Liver (tissue), 9 donors: ENCODE results near the gene CLCN2. TPM values are rescaled to one million over a fixed set of nuclear protein-coding genes. Genes with fewer than 3 reads are reported as not detected.

Experiments
- DNase-seq: peaks from one replicate; pipeline ENCODE4 v3.0.0-alpha.2; 2017; ENCODE audit warnings: low spot score
- H3K27ac ChIP-seq, 2 donors: one replicate each; pipeline ENCODE4 v1.7.0; 2013; ENCODE audit warnings: inconsistent platforms in 2 of 2, low read length in 2 of 2, control low read depth in 1 of 2, low read depth in 1 of 2, mild to moderate bottlenecking in 1 of 2
- H3K27me3 ChIP-seq, 4 donors: one replicate each; pipeline versions ENCODE4 v1.6.1 to v1.7.0; 2013; ENCODE audit warnings: low read length in 3 of 4, inconsistent platforms in 1 of 4, mild to moderate bottlenecking in 1 of 4, moderate library complexity in 1 of 4; ENCODE audit not compliant: control insufficient read depth in 4 of 4, insufficient read depth in 4 of 4
- H3K36me3 ChIP-seq, 4 donors: one replicate each; pipeline versions ENCODE4 v1.6.1 to v1.7.0; 2013; ENCODE audit warnings: low read length in 3 of 4, mild to moderate bottlenecking in 3 of 4, low read depth in 1 of 4, moderate library complexity in 1 of 4; ENCODE audit not compliant: control insufficient read depth in 4 of 4, insufficient read depth in 3 of 4
- H3K4me1 ChIP-seq, 4 donors: one replicate each; pipeline versions ENCODE4 v1.6.1 to v1.7.0; 2013; ENCODE audit warnings: low read length in 3 of 4, mild to moderate bottlenecking in 3 of 4, moderate library complexity in 1 of 4; ENCODE audit not compliant: control insufficient read depth in 4 of 4, insufficient read depth in 4 of 4
- H3K4me3 ChIP-seq, 3 donors: one replicate each; pipeline versions ENCODE4 v1.6.1 to v1.7.0; 2013; ENCODE audit warnings: low read length in 3 of 3, control low read depth in 1 of 3, low read depth in 1 of 3, mild to moderate bottlenecking in 1 of 3
- H3K9ac ChIP-seq, 2 donors: one replicate each; pipeline ENCODE4 v1.7.0; 2013; ENCODE audit warnings: low read length in 2 of 2, mild to moderate bottlenecking in 2 of 2, moderate library complexity in 2 of 2, control low read depth in 1 of 2, low read depth in 1 of 2
- H3K9me3 ChIP-seq, 4 donors: one replicate each; pipeline versions ENCODE4 v1.6.1 to v1.7.0; 2013; ENCODE audit warnings: low read length in 3 of 4; ENCODE audit not compliant: control insufficient read depth in 4 of 4
- EGR1 ChIP-seq, 2 donors: IDR thresholded peaks; 2 replicates each; pipeline ENCODE4 v1.6.1; 2016 to 2018; ENCODE audit warnings: antibody characterized with exemption in 2 of 2, low read depth in 2 of 2
- FOXA1 ChIP-seq: IDR thresholded peaks from 2 replicates; pipeline ENCODE4 v1.6.1; 2016; ENCODE audit warnings: antibody characterized with exemption
- FOXA2 ChIP-seq: IDR thresholded peaks from 2 replicates; pipeline ENCODE4 v1.6.1; 2016; ENCODE audit warnings: antibody characterized with exemption
- HNF4G ChIP-seq: IDR thresholded peaks from 2 replicates; pipeline ENCODE4 v1.6.1; 2016; ENCODE audit warnings: antibody characterized with exemption
- JUND ChIP-seq, 2 donors: IDR thresholded peaks; 2 replicates each; pipeline ENCODE4 v1.6.1; 2016; ENCODE audit warnings: antibody characterized with exemption in 2 of 2
- NR2F2 ChIP-seq: IDR thresholded peaks from 2 replicates; pipeline ENCODE4 v1.6.1; 2016; ENCODE audit warnings: antibody characterized with exemption
- RAD21 ChIP-seq, 2 donors: IDR thresholded peaks; 2 replicates each; pipeline ENCODE4 v1.6.1; 2016; ENCODE audit warnings: antibody characterized with exemption in 2 of 2, mild to moderate bottlenecking in 2 of 2
- RXRA ChIP-seq, 2 donors: IDR thresholded peaks; 2 replicates each; pipeline ENCODE4 v1.6.1; 2017 to 2018; ENCODE audit warnings: antibody characterized with exemption in 2 of 2, mild to moderate bottlenecking in 1 of 2
- SP1 ChIP-seq: IDR thresholded peaks from 2 replicates; pipeline ENCODE4 v1.6.1; 2018; ENCODE audit warnings: antibody characterized with exemption, mild to moderate bottlenecking
- YY1 ChIP-seq: IDR thresholded peaks from 2 replicates; pipeline ENCODE4 v1.6.1; 2016; ENCODE audit warnings: antibody characterized with exemption, mild to moderate bottlenecking
- WGBS: extraction: QIAGEN DNeasy Blood & Tissue Kit; methylation state at CpG from one replicate; pipeline ENCODE4 v1.1.7; 2013; 5-methylcytosine and 5-hydroxymethylcytosine counted together
- polyA plus RNA-seq, 2 donors: library from polyadenylated mRNA; stranded (reverse) in 1 of 2; unstranded in 1 of 2; fragments of 200-250 nt in 1 of 2; fragments of >200 nt in 1 of 2; fragmentation: Nextera tagmentation in 1 of 2; extraction: Ambion mirVana in 1 of 2; gene quantifications; one replicate each; pipeline versions ENCODE4 v1.2.1 to v1.2.3, GENCODE V29; 2013 to 2015
- total RNA-seq, 2 donors: library from RNA; depleted of rRNA; stranded (reverse); fragments of >200 nt; gene quantifications; one replicate each; pipeline ENCODE4 v1.2.3, GENCODE V29; 2014
- TF ChIP-seq, protein P1 (sequence below): IDR thresholded peaks from 2 replicates; pipeline ENCODE4 v1.6.1; 2016; ENCODE audit warnings: antibody characterized with exemption, mild to moderate bottlenecking
- TF ChIP-seq, protein P2 (sequence below): IDR thresholded peaks from 2 replicates; pipeline ENCODE4 v1.6.1; 2016; ENCODE audit warnings: antibody characterized with exemption
- donor health status: healthy.
- donor health status: healthy.
- donor health status: healthy.
- donor health status: healthy.
- donor health status: healthy.

CLCN2 gene
- total and polyA plus RNA-seq, 4 donors: 1.1 to 3.9 (median 2.6) TPM

DNA sequence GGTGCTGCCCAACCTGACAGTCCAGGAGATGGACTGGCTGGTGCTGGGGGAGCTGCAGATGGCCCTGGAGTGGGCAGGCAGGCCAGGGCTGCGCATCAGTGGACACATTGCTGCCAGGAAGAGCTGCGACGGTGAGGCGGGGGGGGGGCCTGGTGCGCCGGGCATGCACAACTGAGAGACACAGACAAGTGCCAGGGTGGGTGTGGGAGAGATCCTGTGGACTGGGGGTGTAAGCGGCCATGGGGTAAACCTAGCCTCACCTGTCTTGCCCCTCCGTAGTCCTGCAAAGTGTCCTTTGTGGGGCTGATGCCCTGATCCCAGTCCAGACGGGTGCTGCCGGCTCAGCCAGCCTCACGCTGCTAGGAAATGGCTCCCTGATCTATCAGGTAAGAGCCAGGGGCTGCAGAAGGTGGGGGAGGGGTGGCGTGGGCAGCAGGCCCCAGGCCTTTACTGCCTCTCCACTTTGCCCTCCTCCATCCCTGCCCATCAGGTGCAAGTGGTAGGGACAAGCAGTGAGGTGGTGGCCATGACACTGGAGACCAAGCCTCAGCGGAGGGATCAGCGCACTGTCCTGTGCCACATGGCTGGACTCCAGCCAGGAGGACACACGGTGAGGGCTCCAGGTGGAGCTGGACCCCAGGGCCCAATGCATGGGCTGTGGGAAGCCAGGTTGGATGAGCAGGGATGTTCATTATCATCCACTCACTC, 21.8 kb upstream of the CLCN2 start:
- DNase-seq: no peak
- Histone ChIP-seq H3K4me1 (peaks cover 3 to 17% (median 10%) of the 10 kb centered on the region in 4 donors), H3K27ac (no peak overlapping the region), H3K4me3 (no peak overlapping the region), H3K27me3 (no peaks in the 10 kb centered on the region), H3K9me3 (no peaks in the 10 kb centered on the region), H3K9ac (no peak overlapping the region), H3K36me3 (peaks cover 8 to 42% (median 19%) of the 10 kb centered on the region in 4 donors)
- 93% methylated on average over 15 of the region's 15 CpGs for WGBS
- TF ChIP-seq, protein P1, sequence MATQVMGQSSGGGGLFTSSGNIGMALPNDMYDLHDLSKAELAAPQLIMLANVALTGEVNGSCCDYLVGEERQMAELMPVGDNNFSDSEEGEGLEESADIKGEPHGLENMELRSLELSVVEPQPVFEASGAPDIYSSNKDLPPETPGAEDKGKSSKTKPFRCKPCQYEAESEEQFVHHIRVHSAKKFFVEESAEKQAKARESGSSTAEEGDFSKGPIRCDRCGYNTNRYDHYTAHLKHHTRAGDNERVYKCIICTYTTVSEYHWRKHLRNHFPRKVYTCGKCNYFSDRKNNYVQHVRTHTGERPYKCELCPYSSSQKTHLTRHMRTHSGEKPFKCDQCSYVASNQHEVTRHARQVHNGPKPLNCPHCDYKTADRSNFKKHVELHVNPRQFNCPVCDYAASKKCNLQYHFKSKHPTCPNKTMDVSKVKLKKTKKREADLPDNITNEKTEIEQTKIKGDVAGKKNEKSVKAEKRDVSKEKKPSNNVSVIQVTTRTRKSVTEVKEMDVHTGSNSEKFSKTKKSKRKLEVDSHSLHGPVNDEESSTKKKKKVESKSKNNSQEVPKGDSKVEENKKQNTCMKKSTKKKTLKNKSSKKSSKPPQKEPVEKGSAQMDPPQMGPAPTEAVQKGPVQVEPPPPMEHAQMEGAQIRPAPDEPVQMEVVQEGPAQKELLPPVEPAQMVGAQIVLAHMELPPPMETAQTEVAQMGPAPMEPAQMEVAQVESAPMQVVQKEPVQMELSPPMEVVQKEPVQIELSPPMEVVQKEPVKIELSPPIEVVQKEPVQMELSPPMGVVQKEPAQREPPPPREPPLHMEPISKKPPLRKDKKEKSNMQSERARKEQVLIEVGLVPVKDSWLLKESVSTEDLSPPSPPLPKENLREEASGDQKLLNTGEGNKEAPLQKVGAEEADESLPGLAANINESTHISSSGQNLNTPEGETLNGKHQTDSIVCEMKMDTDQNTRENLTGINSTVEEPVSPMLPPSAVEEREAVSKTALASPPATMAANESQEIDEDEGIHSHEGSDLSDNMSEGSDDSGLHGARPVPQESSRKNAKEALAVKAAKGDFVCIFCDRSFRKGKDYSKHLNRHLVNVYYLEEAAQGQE: no peak
- TF ChIP-seq HNF4G (no peak), RXRA (IDR thresholded peaks at IDR 0.05) (no peak), EGR1 (IDR thresholded peaks at IDR 0.05; ENCODE audit: low read depth in 2 of 2) (no peak), NR2F2 (no peak), FOXA1 (no peak), RAD21 (IDR thresholded peaks at IDR 0.05) (no peak), YY1 (no peak), SP1 (no peak)
- TF ChIP-seq, protein P2, sequence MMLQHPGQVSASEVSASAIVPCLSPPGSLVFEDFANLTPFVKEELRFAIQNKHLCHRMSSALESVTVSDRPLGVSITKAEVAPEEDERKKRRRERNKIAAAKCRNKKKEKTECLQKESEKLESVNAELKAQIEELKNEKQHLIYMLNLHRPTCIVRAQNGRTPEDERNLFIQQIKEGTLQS: no peak

DNA sequence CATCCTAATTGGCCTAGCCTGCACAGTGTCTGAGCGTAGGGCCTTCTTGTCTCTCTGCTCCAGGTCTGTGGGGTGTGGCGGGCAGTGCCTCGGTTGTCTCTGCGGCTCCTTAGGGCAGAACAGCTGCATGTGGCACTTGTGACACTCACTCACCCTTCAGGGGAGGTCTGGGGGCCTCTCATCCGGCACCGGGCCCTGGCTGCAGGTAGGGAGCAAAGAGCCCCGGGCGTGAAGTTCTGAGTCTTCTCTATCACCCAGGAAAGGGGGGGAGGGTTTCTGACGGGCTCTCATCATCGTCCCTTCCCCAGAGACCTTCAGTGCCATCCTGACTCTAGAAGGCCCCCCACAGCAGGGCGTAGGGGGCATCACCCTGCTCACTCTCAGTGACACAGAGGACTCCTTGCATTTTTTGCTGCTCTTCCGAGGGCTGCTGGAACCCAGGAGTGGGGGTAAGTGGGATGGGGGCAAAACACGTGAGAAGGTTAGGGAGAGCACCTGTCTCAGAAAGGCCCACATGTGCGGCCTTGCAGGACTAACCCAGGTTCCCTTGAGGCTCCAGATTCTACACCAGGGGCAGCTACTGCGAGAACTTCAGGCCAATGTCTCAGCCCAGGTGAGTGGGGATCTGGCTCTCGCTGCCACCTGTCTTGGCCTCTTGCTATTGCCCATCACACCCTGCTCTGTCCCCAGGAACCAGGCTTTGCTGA, 21.1 kb upstream of the CLCN2 start:
- H3K9me3 ChIP-seq: no peaks in the 10 kb centered on the region
- H3K27ac ChIP-seq: no peak overlapping the region
- TF ChIP-seq JUND (IDR thresholded peaks at IDR 0.05) (no peak), FOXA1 (no peak), RXRA (IDR thresholded peaks at IDR 0.05) (no peak), FOXA2 (no peak)
- peaks cover 3 to 18% (median 11%) of the 10 kb centered on the region in 4 donors for H3K4me1 ChIP-seq
- 95% methylated on average over 16 of the region's 16 CpGs for WGBS
- H3K36me3 ChIP-seq: peaks cover 8 to 35% (median 15%) of the 10 kb centered on the region in 4 donors
- no peak overlapping the region for H3K9ac ChIP-seq
- H3K27me3 ChIP-seq: no peaks in the 10 kb centered on the region
- no peak overlapping the region for H3K4me3 ChIP-seq
- DNase-seq: no peak
